ENCODE data around the gene DDX59.

The DDX59 gene

DNA sequence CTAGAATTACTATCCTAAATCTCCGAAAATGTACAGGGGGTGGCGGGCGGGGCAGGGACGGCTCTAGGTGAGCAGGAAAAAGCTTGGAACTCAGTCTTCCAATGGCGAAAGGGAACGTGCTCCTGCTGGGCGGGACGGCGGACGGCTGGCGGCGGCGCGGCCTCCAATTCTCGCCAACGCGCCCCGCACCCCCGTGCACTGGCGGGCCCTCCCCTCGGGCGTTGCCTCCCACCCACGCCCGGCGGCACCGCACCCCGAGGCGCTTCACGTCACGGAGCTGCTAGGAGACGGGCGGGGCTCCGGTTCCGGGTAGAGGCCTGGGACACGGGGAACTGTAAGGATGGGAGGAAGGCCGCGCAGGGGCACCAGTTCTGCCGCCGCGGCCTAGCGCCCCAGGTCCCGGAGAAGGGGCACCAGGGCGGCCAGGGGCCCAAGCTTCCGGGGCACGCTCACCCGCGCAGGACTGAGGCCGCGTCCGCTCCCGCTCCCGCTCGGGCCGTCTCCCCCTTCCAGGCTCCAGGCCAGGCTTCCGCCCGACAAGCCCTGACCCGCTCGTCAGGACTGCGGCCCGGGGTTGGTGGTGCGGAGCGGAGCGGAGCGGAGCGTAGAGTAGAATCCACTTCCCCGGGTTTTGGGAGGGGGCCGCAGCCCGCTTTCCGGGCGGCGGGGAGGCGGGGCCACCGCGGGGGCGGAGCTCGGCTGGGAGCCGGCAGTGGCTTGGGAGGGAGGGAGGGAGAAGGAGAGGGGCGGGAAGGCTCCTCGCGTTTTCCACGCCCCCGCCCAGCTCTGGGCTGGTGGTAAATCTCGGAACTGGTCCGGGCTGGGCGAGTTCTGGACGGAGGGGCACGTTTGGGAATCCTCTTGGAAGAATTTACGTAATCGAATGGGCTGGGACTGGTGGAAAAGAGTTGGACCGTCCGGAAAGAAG lies at the start of gene DDX59:
Gene DDX59, minus strand, starts transcription at position 594 of the 928 bp plus-strand sequence. CDS start 3,167 bp downstream, outside the sequence.
- DNase-seq = peak; percentile 86 to 87

DNA sequence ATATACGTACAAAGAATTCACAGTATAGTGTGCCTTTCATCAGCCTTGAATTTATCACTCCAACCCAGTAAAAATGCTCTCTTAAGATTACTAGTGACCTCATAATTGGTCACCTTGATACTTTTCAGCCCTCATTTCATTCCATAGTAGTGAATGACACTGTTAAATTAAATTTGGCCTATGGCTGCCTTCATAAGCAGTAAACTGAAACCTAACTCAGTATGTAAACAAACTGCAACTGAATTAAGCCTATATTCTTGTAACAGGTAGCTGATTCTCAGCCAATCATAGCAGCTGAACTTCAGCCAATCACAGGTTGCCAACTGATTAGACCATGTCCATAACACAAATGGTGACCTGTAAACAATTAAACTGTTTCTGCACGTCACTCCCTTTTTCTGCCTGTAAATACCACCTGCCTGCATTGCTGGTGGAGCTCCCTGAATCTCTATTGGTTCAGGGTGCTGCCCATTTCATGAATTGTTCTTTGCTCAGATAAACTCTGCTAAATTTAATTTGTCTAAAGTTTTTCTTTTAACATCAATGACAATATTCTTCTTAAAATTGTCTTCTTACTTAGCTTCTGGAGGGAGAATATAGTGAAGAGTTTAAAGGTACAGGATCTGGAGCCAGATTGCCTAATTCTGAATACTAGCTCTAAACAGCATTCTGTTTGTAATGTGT lies 44.9 kb upstream of the DDX59 start:
- no peak for DNase-seq

GRCh38 chr1:200710166-200710565 lies 40.5 kb upstream of the DDX59 start:
- no peak for DNase-seq

DNA sequence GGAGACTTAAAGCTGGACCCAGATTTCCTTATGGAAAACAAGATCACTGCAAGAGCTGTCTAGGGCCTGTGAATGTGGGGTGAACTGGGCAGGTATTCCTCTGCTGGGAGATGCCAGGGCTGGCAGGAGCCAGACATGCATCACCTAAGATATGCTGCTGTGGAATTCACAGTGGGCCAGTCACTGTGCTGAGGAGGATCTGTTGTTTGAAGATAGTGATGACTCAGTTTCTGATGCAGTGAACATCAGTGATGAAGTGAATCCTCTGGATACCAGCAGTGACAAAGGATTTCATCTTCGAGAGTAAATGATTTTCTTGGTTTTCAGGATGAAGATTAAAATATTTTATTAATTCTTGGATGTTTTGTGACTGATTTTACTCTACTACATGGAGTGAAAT lies 39.1 kb upstream of the DDX59 start:
- DNase-seq = no peak

- DNase-seq = no peak
Observed at GRCh38 chr1:200708161-200708560, 38.5 kb upstream of the DDX59 start.

GRCh38 chr1:200707116-200707515 lies 37.4 kb upstream of the DDX59 start:
- no peak for DNase-seq

DNA sequence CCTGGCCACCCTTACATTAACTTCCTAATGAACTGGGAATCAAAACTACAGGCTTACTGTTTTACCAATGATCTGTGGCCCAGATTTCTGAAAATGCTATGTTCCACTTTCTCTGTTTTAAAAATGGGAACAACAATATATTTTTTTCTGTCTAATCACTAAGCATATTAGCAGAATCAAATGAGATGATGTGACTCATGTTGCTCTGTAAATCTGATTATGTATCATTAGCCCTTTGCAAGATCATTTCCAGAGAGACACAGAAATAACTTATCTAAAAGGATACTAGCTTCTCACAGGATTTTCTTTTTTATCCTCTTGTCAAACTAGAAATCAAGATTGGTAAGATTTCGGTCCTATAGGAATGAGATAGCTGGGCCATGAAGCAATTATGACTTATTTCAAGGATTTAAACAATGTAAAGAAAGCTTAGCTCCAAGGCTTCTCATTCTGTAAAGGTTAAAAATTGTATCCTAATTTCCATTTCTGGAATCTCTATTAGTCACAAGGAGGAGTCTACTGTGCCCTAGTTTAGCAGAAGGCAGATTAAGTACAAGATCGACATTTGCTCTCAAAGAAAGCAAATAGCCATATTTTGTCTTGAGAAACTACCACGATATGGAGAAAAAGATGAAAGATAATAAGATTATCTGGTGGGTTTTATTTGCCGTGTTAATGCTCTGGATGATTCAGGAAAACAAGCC lies 36.6 kb upstream of the DDX59 start:
- DNase-seq = no peak

- no peak for DNase-seq
Observed at GRCh38 chr1:200704986-200705500, 35.3 kb upstream of the DDX59 start.

DNA sequence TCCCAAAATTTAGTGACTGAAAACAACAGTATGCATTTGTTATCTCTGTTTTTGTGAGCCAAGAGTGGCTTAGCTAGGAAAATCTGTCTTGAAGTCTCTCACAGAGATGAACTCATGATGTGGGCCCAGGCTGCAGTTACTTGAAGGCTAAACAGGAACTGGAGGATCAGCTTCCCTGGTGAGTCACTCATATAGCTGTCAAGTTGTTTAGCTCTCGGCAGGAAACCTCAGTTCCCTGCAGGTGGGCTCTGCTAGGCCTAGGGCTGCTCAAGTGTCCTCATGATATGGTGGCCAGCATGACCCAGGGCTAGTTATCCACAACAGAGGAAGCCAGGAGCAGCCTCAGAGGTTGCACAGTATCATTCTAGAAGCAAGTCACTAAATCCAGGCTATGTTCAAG lies 30.2 kb upstream of the DDX59 start:
- no peak for DNase-seq

GRCh38 chr1:200694738-200695137 lies 25.0 kb upstream of the DDX59 start:
- no peak for DNase-seq

- no peak for DNase-seq
Observed at GRCh38 chr1:200693327-200693726, 23.6 kb upstream of the DDX59 start.

DNA sequence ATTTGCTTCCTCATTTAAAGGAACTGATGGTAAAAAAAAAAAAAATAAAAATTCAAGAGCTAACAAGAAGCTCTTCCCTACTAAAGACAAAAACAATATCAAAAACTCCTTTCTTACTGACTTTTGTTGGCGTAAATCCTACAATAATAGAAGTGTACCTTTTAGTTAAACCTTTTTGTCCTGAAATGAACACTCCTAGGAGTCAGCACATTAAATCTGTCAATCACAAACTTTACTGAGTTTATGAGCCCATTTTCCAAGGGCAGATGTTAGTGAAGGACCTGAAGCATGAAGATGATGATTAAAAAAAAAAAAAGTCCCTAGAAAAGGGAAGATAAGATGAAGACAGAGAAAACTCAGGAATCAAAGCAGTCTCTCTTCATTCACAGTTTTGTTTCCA lies 22.6 kb upstream of the DDX59 start:
- DNase-seq = no peak

DNA sequence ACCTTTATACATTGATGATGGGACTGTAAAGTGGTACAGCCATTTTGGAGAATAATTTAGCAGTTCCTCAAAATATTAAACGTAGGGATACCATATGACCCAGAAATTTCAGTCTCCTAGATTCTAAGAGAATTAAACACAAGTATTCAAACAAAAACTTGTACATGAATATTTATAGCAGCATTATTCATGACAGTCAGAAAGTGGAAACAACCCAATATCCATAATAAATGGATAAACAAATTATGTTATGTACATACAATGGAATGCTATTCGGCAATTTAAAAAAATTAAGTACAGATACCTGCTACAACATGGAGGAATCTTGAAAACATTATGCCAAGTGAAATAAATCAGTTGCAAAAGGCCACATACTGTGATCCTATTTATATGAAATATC lies 16.9 kb upstream of the DDX59 start:
- no peak for DNase-seq

- DNase-seq = no peak
Observed at GRCh38 chr1:200684015-200684414, 14.3 kb upstream of the DDX59 start.

DNA sequence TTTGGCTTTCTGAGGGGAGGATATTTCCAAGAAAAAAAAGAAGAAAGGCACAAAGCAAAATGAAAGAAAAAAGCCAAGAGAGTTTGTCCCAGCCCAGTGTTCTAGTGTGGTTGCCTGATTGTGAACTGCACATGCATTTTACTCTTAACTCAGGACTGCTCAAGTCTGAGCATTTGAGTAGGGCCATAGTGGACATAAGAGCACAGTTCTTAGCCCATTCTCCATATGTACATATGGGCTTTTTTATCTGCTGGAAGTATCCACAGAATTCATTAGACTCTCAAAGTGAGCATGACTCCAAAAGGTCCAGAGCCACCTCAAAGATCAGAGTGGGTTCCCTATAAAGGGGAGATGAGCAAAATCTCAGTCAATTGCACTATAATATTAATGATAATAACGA lies 13.6 kb upstream of the DDX59 start:
- DNase-seq = no peak

GRCh38 chr1:200681231-200681630 lies 11.5 kb upstream of the DDX59 start:
- DNase-seq = no peak

- DNase-seq = no peak
Observed at GRCh38 chr1:200676829-200677228, 7.1 kb upstream of the DDX59 start.

DNA sequence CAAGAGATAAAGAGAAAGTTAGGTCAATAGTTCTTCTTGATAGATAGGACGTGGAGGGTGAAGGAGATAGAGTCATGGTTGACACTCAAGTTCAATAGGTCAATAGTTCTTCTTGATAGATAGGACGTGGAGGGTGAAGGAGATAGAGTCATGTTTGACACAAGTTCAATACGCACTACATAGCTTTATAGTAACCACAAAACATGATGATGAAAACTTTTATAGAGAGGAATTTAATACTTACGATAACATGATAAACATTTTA lies 5.8 kb upstream of the DDX59 start:
- no peak for DNase-seq

DNA sequence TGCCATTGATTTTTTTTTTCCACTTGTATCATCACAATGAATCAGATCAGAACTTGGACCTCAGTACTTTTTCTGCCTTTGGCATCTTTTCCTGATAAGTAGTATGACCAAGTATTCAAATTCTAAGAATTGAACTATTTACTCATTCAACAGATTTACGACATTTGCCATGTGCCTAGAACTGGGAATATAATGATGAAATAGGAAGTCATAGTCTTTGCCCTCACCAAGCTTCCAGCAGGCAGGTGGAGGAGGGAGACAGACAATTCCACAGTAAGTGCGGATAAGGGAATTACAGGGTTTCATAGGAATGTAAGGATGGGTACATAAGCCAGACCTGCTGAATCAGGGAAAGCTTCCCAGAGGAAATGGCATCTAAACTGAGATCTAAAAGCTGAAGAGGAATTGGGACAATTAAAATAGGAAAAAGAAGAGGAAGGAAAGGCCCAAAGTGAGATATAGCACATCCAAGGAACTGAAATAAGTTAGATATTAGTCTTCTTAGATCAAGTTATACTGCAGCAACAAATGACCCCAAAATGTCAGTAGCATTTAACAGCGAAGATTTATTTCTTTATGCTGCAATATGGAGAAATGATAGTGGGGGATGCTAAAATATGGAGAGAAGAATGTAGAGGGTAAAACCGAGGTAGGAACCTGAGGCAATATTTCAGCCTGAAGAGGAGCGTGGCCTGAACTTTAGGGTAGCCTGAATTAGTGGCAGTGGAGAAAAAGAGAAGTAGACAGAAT lies 5.3 kb upstream of the DDX59 start:
- no peak for DNase-seq

DNA sequence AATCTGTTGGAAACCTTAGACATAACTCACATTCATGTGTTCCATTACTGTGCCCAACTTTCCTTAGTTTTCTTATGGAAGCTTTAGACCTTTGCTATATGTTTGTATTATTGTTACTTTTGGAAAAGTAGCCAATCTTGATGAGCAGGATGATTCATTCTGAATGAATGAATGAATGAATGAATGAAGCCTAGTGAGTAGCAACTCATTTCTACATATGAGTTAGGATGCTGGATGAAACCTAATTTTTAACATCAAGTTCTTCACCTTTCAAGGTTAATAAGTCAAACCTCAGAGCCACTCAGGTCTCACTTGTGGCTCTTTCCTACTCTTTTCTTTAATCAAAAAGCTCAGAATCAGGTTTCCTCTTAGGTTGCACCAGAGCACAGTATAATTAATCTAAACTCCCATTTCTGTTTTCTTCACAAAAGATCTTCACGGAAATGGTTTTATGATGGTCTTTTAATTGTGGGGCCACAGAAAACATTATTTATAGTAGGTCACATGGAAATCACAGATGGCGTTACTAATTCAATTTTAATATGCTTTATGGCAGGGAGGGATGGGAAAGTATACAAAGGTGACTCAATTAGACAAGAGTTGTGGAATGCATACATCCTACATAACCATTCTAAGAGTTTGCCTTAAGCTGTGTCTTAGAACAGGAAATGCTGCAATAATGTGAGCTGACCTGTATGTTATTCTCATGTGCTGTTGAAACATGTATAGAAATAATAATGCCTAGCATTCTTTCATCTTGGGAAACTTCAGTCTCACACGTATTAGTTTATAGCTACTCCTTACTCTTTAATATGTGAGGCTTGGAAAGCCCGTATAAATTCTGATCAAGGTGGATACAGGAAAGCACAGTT lies 4.5 kb upstream of the DDX59 start:
- peak; percentile 43 to 50 for DNase-seq

DNA sequence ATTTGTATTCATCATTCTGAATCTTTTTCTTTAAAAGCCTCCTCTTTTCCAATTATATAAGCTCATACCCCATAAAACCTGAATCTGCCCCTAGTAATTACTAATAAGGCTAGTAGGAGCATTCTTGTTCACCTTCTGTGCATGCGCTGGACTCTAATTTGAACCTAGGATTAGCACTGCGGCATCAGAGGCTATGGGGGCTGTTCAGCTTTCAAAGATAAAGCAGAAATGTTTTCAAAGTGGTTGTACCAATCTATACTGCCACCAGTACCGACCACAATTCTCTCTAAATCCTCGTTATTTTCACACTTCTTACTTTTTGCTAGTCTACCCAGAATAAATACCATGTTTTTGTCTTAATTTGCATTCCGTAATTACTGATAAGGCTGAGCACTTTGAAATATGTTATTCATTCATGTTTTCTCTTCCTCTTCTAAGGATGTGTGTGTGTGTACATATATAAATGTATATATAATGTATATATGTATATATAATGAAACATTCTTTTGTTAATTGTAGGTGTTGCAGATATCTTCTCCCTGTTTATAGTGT lies 1.6 kb upstream of the DDX59 start:
- DNase-seq = no peak
